CD4-positive, alpha-beta T cell treated with Interleukin-15 for 1 hour (primary cell): ENCODE results near the gene EIF3I.
A peak's percentile ranks its signal among the peaks of the same experiment; 100 is the strongest.

ENCODE experiments used
- DNase-seq: peaks from one replicate; pipeline ENCODE4 v3.0.0-alpha.2; 2020

Gene EIF3I

GRCh38 chr1:32198237-32199042, 23.8 kb upstream of the EIF3I start:
- no peak for DNase-seq

- no peak for DNase-seq
These were observed 23.0 kb upstream of the EIF3I start for GRCh38 chr1:32199043-32199716.

- DNase-seq: no peak
These were observed 22.5 kb upstream of the EIF3I start for GRCh38 chr1:32199717-32200072.

- peak; percentile 49 for DNase-seq
These were observed 21.8 kb upstream of the EIF3I start, which contains the start of gene CCDC28B for GRCh38 chr1:32200226-32201010. TSS of gene CCDC28B (plus strand) at chr1:32200595. CDS start at chr1:32201936, 1,341 bp downstream.

GRCh38 chr1:32201011-32201855, 21.0 kb upstream of the EIF3I start:
- DNase-seq: peak; percentile 80

GRCh38 chr1:32204943-32205361, 17.3 kb upstream of the EIF3I start:
- no peak for DNase-seq

GRCh38 chr1:32205401-32206370, 16.5 kb upstream of the EIF3I start, which contains the start of gene IQCC:
TSS of gene IQCC (plus strand) at chr1:32205671. CDS start at chr1:32205682, 11 bp downstream.
- DNase-seq: peak; percentile 89

GRCh38 chr1:32208469-32208868, 13.7 kb upstream of the EIF3I start:
- no peak for DNase-seq

GRCh38 chr1:32208891-32209328, 13.3 kb upstream of the EIF3I start, which contains the start of gene DCDC2B:
TSS of gene DCDC2B (plus strand) at chr1:32209089. CDS start at chr1:32209094, 5 bp downstream.
- peak; percentile 27 for DNase-seq

GRCh38 chr1:32215629-32216480, 6.4 kb upstream of the EIF3I start:
- peak; percentile 52 for DNase-seq

- DNase-seq: no peak
These were observed 5.6 kb upstream of the EIF3I start for GRCh38 chr1:32216566-32216965.

GRCh38 chr1:32219022-32219421, 3.2 kb upstream of the EIF3I start:
- DNase-seq: no peak

GRCh38 chr1:32220746-32221580, 1.2 kb upstream of the EIF3I start:
- no peak for DNase-seq

GRCh38 chr1:32221581-32221979, 627 bp upstream of the EIF3I start:
- DNase-seq: no peak

GRCh38 chr1:32223683-32224082, 1.5 kb downstream of the EIF3I start:
- DNase-seq: no peak

GRCh38 chr1:32224285-32224684, 2.1 kb downstream of the EIF3I start:
- DNase-seq: no peak

GRCh38 chr1:32228771-32229170, 6.6 kb downstream of the EIF3I start:
- DNase-seq: no peak

GRCh38 chr1:32231843-32232432, 9.7 kb downstream of the EIF3I start:
- DNase-seq: no peak
